Liver (tissue), 9 donors: Measurements from ENCODE around the gene ARHGAP5. TPM values are rescaled to one million over a fixed set of nuclear protein-coding genes. Genes with fewer than 3 reads are reported as not detected.

Source experiments
- DNase-seq: peaks from one replicate; pipeline ENCODE4 v3.0.0-alpha.2; 2017; ENCODE audit warnings: low spot score
- H3K27ac ChIP-seq, 2 donors: one replicate each; pipeline ENCODE4 v1.7.0; 2013; ENCODE audit warnings: inconsistent platforms in 2 of 2, low read length in 2 of 2, control low read depth in 1 of 2, low read depth in 1 of 2, mild to moderate bottlenecking in 1 of 2
- H3K27me3 ChIP-seq, 4 donors: one replicate each; pipeline versions ENCODE4 v1.6.1 to v1.7.0; 2013; ENCODE audit warnings: low read length in 3 of 4, inconsistent platforms in 1 of 4, mild to moderate bottlenecking in 1 of 4, moderate library complexity in 1 of 4; ENCODE audit not compliant: control insufficient read depth in 4 of 4, insufficient read depth in 4 of 4
- H3K36me3 ChIP-seq, 4 donors: one replicate each; pipeline versions ENCODE4 v1.6.1 to v1.7.0; 2013; ENCODE audit warnings: low read length in 3 of 4, mild to moderate bottlenecking in 3 of 4, low read depth in 1 of 4, moderate library complexity in 1 of 4; ENCODE audit not compliant: control insufficient read depth in 4 of 4, insufficient read depth in 3 of 4
- H3K4me1 ChIP-seq, 4 donors: one replicate each; pipeline versions ENCODE4 v1.6.1 to v1.7.0; 2013; ENCODE audit warnings: low read length in 3 of 4, mild to moderate bottlenecking in 3 of 4, moderate library complexity in 1 of 4; ENCODE audit not compliant: control insufficient read depth in 4 of 4, insufficient read depth in 4 of 4
- H3K4me3 ChIP-seq, 3 donors: one replicate each; pipeline versions ENCODE4 v1.6.1 to v1.7.0; 2013; ENCODE audit warnings: low read length in 3 of 3, control low read depth in 1 of 3, low read depth in 1 of 3, mild to moderate bottlenecking in 1 of 3
- H3K9ac ChIP-seq, 2 donors: one replicate each; pipeline ENCODE4 v1.7.0; 2013; ENCODE audit warnings: low read length in 2 of 2, mild to moderate bottlenecking in 2 of 2, moderate library complexity in 2 of 2, control low read depth in 1 of 2, low read depth in 1 of 2
- H3K9me3 ChIP-seq, 4 donors: one replicate each; pipeline versions ENCODE4 v1.6.1 to v1.7.0; 2013; ENCODE audit warnings: low read length in 3 of 4; ENCODE audit not compliant: control insufficient read depth in 4 of 4
- EGR1 ChIP-seq, 2 donors: IDR thresholded peaks; 2 replicates each; pipeline ENCODE4 v1.6.1; 2016 to 2018; ENCODE audit warnings: antibody characterized with exemption in 2 of 2, low read depth in 2 of 2
- FOXA1 ChIP-seq: IDR thresholded peaks from 2 replicates; pipeline ENCODE4 v1.6.1; 2016; ENCODE audit warnings: antibody characterized with exemption
- FOXA2 ChIP-seq: IDR thresholded peaks from 2 replicates; pipeline ENCODE4 v1.6.1; 2016; ENCODE audit warnings: antibody characterized with exemption
- GABPA ChIP-seq, 2 donors: IDR thresholded peaks in 1 of 2; conservative IDR thresholded peaks in 1 of 2; 2 replicates each; pipeline ENCODE4 v1.6.1; 2016; ENCODE audit warnings: antibody characterized with exemption in 2 of 2, mild to moderate bottlenecking in 1 of 2, moderate library complexity in 1 of 2
- HNF4A ChIP-seq, 2 donors: conservative IDR thresholded peaks; 2 replicates each; pipeline ENCODE4 v1.6.1; 2016; ENCODE audit warnings: antibody characterized with exemption in 2 of 2, mild to moderate bottlenecking in 2 of 2
- HNF4G ChIP-seq: IDR thresholded peaks from 2 replicates; pipeline ENCODE4 v1.6.1; 2016; ENCODE audit warnings: antibody characterized with exemption
- JUND ChIP-seq, 2 donors: IDR thresholded peaks; 2 replicates each; pipeline ENCODE4 v1.6.1; 2016; ENCODE audit warnings: antibody characterized with exemption in 2 of 2
- NR2F2 ChIP-seq: IDR thresholded peaks from 2 replicates; pipeline ENCODE4 v1.6.1; 2016; ENCODE audit warnings: antibody characterized with exemption
- RAD21 ChIP-seq, 2 donors: IDR thresholded peaks; 2 replicates each; pipeline ENCODE4 v1.6.1; 2016; ENCODE audit warnings: antibody characterized with exemption in 2 of 2, mild to moderate bottlenecking in 2 of 2
- RXRA ChIP-seq, 2 donors: IDR thresholded peaks; 2 replicates each; pipeline ENCODE4 v1.6.1; 2017 to 2018; ENCODE audit warnings: antibody characterized with exemption in 2 of 2, mild to moderate bottlenecking in 1 of 2
- SP1 ChIP-seq: IDR thresholded peaks from 2 replicates; pipeline ENCODE4 v1.6.1; 2018; ENCODE audit warnings: antibody characterized with exemption, mild to moderate bottlenecking
- TAF1 ChIP-seq: conservative IDR thresholded peaks from 2 replicates; pipeline ENCODE4 v1.6.1; 2016; ENCODE audit warnings: antibody characterized with exemption, mild to moderate bottlenecking
- WGBS: extraction: QIAGEN DNeasy Blood & Tissue Kit; methylation state at CpG from one replicate; pipeline ENCODE4 v1.1.7; 2013; 5-methylcytosine and 5-hydroxymethylcytosine counted together
- polyA plus RNA-seq, 2 donors: library from polyadenylated mRNA; stranded (reverse) in 1 of 2; unstranded in 1 of 2; fragments of 200-250 nt in 1 of 2; fragments of >200 nt in 1 of 2; fragmentation: Nextera tagmentation in 1 of 2; extraction: Ambion mirVana in 1 of 2; gene quantifications; one replicate each; pipeline versions ENCODE4 v1.2.1 to v1.2.3, GENCODE V29; 2013 to 2015
- total RNA-seq, 2 donors: library from RNA; depleted of rRNA; stranded (reverse); fragments of >200 nt; gene quantifications; one replicate each; pipeline ENCODE4 v1.2.3, GENCODE V29; 2014
- TF ChIP-seq, protein P1 (sequence below): IDR thresholded peaks from 2 replicates; pipeline ENCODE4 v1.6.1; 2016; ENCODE audit warnings: antibody characterized with exemption
- TF ChIP-seq, protein P2 (sequence below): IDR thresholded peaks from 2 replicates; pipeline ENCODE4 v1.6.1; 2016; ENCODE audit warnings: antibody characterized with exemption
- TF ChIP-seq, protein P3 (sequence below): IDR thresholded peaks from 2 replicates; pipeline ENCODE4 v1.6.1; 2016; ENCODE audit warnings: antibody characterized with exemption
- TF ChIP-seq, protein P4 (sequence below): IDR thresholded peaks from 2 replicates; pipeline ENCODE4 v1.6.1; 2016; ENCODE audit warnings: antibody characterized with exemption, mild to moderate bottlenecking
- donor health status: healthy.
- donor health status: healthy.
- donor health status: healthy.
- donor health status: healthy.
- donor health status: healthy.

ARHGAP5 gene
- total and polyA plus RNA-seq, 4 donors: 9.6 to 48.7 (median 29.0) TPM

DNA sequence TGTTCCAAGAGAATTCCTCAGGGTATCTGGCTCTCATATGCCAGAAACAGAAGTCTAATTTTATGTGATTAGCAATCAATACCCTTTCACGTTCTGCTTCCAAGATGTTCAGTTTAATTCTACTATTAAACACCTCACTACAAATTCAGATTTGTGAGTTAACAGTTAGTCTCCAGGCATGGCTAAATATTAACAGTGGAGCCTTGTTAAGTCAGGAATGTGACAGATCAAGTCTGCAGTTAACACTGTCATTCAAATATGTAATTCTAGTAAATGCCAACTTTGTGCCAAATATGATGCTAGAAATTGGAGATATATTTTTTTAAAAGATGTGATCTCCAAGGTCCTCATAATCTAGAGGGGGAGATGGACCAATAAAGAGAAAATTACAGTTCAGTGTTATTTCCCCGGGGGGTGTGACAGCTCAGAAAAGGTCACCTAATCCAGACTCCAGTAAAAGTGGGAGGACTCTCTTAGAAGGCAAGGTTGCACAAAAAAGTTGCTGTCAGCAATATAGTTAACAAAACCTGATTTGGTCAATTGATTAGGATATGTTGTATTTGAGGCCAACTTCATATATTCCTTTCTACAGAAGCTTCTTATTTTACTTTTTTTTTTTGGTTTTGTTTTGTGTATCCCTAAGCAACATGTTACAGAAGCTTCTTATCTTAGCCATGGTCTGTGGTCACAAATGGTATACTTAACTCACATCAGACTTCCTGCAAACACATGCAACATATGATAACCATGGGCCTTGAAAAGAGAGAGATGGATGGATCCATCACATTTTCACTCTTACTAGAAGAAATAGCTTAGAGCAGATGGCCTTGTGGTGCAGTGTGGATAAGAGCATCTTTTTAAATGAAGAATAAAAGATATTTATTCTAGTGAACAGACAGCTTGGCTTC lies 106.3 kb downstream of the ARHGAP5 start:
- Histone ChIP-seq H3K27me3 (no peaks in the 10 kb centered on the region), H3K9me3 (peaks cover 0 to 16% (median 4%) of the 10 kb centered on the region in 4 donors), H3K27ac (no peak overlapping the region), H3K36me3 (no peaks in the 10 kb centered on the region), H3K9ac (no peak overlapping the region), H3K4me1 (no peaks in the 10 kb centered on the region), H3K4me3 (no peak overlapping the region)
- TF ChIP-seq HNF4A (conservative IDR thresholded peaks at IDR 0.05) (no peak), FOXA1 (no peak), RXRA (IDR thresholded peaks at IDR 0.05) (no peak), SP1 (no peak), HNF4G (no peak), NR2F2 (no peak), GABPA (IDR thresholded peaks at IDR 0.05 in 1 of 2, conservative IDR thresholded peaks at IDR 0.05 in 1 of 2) (no peak), RAD21 (IDR thresholded peaks at IDR 0.05) (no peak), JUND (IDR thresholded peaks at IDR 0.05) (no peak)
- TF ChIP-seq, protein P1, sequence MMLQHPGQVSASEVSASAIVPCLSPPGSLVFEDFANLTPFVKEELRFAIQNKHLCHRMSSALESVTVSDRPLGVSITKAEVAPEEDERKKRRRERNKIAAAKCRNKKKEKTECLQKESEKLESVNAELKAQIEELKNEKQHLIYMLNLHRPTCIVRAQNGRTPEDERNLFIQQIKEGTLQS: no peak
- 40% methylated on average over 2 of the region's 2 CpGs for WGBS
- no peak for DNase-seq

DNA sequence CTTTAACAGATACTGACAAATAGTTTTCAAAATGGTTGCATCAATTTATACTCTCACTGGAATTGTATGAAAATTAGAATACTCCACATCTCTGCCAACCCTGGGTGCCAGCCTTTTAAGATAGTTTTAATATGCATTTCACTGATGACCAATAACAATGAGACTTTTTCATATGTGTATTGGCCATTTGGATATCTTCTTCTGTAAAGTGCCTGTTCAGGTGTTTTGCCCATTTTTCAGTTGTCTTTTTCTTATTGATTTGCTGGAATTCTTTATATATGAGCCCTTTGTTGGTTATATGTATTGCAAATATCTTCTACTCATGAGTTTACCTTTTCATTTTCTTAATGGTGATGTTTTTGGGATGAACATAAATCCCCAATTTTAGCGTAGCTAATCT lies 108.0 kb downstream of the ARHGAP5 start:
- H3K9me3 ChIP-seq: peaks cover 0 to 12% (median 4%) of the 10 kb centered on the region in 4 donors
- H3K4me3 ChIP-seq: no peak overlapping the region
- WGBS: 96% methylated on average over 1 of the region's 1 CpG
- no peaks in the 10 kb centered on the region for H3K36me3 ChIP-seq
- H3K9ac ChIP-seq: no peak overlapping the region
- no peaks in the 10 kb centered on the region for H3K4me1 ChIP-seq
- no peak overlapping the region for H3K27ac ChIP-seq
- TF ChIP-seq, protein P2, sequence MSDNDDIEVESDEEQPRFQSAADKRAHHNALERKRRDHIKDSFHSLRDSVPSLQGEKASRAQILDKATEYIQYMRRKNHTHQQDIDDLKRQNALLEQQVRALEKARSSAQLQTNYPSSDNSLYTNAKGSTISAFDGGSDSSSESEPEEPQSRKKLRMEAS: no peak
- TF ChIP-seq FOXA2 (no peak), HNF4A (conservative IDR thresholded peaks at IDR 0.05) (no peak), HNF4G (no peak), TAF1 (no peak), EGR1 (IDR thresholded peaks at IDR 0.05; ENCODE audit: low read depth in 2 of 2) (no peak)
- TF ChIP-seq, protein P3, sequence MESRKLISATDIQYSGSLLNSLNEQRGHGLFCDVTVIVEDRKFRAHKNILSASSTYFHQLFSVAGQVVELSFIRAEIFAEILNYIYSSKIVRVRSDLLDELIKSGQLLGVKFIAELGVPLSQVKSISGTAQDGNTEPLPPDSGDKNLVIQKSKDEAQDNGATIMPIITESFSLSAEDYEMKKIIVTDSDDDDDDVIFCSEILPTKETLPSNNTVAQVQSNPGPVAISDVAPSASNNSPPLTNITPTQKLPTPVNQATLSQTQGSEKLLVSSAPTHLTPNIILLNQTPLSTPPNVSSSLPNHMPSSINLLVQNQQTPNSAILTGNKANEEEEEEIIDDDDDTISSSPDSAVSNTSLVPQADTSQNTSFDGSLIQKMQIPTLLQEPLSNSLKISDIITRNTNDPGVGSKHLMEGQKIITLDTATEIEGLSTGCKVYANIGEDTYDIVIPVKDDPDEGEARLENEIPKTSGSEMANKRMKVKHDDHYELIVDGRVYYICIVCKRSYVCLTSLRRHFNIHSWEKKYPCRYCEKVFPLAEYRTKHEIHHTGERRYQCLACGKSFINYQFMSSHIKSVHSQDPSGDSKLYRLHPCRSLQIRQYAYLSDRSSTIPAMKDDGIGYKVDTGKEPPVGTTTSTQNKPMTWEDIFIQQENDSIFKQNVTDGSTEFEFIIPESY: no peak
- H3K27me3 ChIP-seq: no peaks in the 10 kb centered on the region
- no peak for DNase-seq

DNA sequence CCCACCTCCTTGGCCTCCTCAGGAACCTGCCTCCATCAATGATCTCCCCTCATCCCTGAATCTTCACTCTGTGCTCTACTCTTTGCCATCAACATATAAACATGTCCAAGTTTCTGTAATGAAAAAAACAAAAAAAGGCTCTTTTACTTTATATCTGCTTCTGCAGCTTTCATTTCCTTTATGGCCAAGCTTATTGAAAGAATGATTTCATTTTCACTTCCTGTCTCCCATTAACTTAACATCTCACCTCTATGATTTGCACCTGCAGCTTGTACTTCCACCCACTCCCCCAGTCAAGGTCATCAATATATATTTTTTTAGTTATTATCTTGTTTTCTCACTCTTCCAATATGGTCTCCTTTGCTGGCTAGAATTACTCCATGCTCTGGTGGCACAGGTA lies 109.1 kb downstream of the ARHGAP5 start:
- TF ChIP-seq, protein P1: no peak
- TF ChIP-seq, protein P4, sequence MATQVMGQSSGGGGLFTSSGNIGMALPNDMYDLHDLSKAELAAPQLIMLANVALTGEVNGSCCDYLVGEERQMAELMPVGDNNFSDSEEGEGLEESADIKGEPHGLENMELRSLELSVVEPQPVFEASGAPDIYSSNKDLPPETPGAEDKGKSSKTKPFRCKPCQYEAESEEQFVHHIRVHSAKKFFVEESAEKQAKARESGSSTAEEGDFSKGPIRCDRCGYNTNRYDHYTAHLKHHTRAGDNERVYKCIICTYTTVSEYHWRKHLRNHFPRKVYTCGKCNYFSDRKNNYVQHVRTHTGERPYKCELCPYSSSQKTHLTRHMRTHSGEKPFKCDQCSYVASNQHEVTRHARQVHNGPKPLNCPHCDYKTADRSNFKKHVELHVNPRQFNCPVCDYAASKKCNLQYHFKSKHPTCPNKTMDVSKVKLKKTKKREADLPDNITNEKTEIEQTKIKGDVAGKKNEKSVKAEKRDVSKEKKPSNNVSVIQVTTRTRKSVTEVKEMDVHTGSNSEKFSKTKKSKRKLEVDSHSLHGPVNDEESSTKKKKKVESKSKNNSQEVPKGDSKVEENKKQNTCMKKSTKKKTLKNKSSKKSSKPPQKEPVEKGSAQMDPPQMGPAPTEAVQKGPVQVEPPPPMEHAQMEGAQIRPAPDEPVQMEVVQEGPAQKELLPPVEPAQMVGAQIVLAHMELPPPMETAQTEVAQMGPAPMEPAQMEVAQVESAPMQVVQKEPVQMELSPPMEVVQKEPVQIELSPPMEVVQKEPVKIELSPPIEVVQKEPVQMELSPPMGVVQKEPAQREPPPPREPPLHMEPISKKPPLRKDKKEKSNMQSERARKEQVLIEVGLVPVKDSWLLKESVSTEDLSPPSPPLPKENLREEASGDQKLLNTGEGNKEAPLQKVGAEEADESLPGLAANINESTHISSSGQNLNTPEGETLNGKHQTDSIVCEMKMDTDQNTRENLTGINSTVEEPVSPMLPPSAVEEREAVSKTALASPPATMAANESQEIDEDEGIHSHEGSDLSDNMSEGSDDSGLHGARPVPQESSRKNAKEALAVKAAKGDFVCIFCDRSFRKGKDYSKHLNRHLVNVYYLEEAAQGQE: no peak
- no peak for TF ChIP-seq EGR1 (IDR thresholded peaks at IDR 0.05; ENCODE audit: low read depth in 2 of 2)
- Histone ChIP-seq H3K4me3 (no peak overlapping the region), H3K36me3 (no peaks in the 10 kb centered on the region), H3K4me1 (no peaks in the 10 kb centered on the region), H3K27me3 (no peaks in the 10 kb centered on the region), H3K9me3 (peaks cover 0 to 12% (median 4%) of the 10 kb centered on the region in 4 donors), H3K9ac (no peak overlapping the region), H3K27ac (no peak overlapping the region)
- no peak for DNase-seq
